Measurements from ENCODE around the gene MYO6.

The MYO6 gene

DNA sequence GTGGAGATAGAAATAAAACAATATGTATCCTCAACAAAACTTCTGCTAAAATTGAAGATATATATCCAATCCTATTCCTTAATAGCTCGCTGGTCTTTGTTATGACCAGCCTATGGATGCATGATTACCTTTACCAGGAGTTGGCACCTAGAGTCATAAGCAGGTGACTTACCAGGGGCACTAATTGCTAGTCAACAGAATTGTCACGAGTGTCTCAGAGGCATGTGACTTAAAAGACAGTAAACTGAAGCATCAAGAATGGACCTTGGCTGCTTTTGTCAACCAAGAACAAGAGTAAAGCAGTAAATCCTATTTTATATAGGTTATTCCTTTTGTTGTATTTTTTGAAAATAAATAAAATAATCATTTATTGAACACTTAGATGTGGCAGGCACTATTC, 115.4 kb downstream of the MYO6 start:
- Histone ChIP-seq H3K27ac (ENCODE audit: extremely low read depth, low read depth, low read length) (no peak overlapping the region), H3K4me3 (ENCODE audit: low read depth, low read length) (no peak overlapping the region), H3K4me1 (ENCODE audit: control insufficient read depth, insufficient read depth, low read length) (no peaks in the 10 kb centered on the region), H3K36me3 (ENCODE audit: control insufficient read depth in 2 of 2, insufficient read depth in 1 of 2, low read length in 2 of 2) (peaks cover 39 to 55% of the 10 kb centered on the region in 2 experiments), H3K9me3 (ENCODE audit: control insufficient read depth, insufficient read depth, low read depth, low read length) (no peaks in the 10 kb centered on the region)
- no peak for TF ChIP-seq ZNF785 (tag by site-specific recombination; IDR thresholded peaks at IDR 0.05)
- no peak for TF ChIP-seq ZNF48 (tag by site-specific recombination; IDR thresholded peaks at IDR 0.05)
- no peak for TF ChIP-seq KLF8 (tag by site-specific recombination; IDR thresholded peaks at IDR 0.05)
- no peak for TF ChIP-seq ZNF621 (tag by site-specific recombination; IDR thresholded peaks at IDR 0.05)
- no peak for TF ChIP-seq TRIM28 (IDR thresholded peaks at IDR 0.05; ENCODE audit: borderline replicate concordance, low read length)
- no peak for TF ChIP-seq IKZF3 (tag by site-specific recombination; IDR thresholded peaks at IDR 0.05)
- TF ChIP-seq ZNF248 (tag by site-specific recombination; IDR thresholded peaks at IDR 0.05): no peak
- TF ChIP-seq ZNF174 (tag by site-specific recombination; IDR thresholded peaks at IDR 0.05): no peak
- TF ChIP-seq ZNF530 (tag by site-specific recombination; IDR thresholded peaks at IDR 0.05; ENCODE audit: low read depth): no peak
- TF ChIP-seq PRDM1 (tag by site-specific recombination; IDR thresholded peaks at IDR 0.05): no peak
- TF ChIP-seq ZNF202 (tag by site-specific recombination; IDR thresholded peaks at IDR 0.05; ENCODE audit: borderline replicate concordance): no peak
- TF ChIP-seq GLI2 (tag by site-specific recombination; IDR thresholded peaks at IDR 0.05; ENCODE audit: borderline replicate concordance, low read depth): no peak
- TF ChIP-seq, protein P1, sequence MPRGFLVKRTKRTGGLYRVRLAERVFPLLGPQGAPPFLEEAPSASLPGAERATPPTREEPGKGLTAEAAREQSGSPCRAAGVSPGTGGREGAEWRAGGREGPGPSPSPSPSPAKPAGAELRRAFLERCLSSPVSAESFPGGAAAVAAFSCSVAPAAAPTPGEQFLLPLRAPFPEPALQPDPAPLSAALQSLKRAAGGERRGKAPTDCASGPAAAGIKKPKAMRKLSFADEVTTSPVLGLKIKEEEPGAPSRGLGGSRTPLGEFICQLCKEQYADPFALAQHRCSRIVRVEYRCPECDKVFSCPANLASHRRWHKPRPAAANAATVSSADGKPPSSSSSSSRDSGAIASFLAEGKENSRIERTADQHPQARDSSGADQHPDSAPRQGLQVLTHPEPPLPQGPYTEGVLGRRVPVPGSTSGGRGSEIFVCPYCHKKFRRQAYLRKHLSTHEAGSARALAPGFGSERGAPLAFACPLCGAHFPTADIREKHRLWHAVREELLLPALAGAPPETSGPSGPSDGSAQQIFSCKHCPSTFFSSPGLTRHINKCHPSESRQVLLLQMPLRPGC (tag by site-specific recombination; IDR thresholded peaks at IDR 0.05): no peak
- no peak for TF ChIP-seq ZSCAN23 (tag by site-specific recombination; IDR thresholded peaks at IDR 0.05)
- no peak for TF ChIP-seq ZNF132 (tag by site-specific recombination; IDR thresholded peaks at IDR 0.05; ENCODE audit: borderline replicate concordance)
- no peak for TF ChIP-seq ZNF558 (tag by site-specific recombination; IDR thresholded peaks at IDR 0.05)
- CTCF ChIA-PET: interaction anchor here (1.4 kb wide), 1 partner anchor 9 kb away, joined by 8 read pairs; no protein-coding TSS in a partner anchor
- POLR2A ChIA-PET: interaction anchor here (0.6 kb wide), 1 partner anchor 55 kb away, joined by 5 read pairs; no protein-coding TSS in a partner anchor

DNA sequence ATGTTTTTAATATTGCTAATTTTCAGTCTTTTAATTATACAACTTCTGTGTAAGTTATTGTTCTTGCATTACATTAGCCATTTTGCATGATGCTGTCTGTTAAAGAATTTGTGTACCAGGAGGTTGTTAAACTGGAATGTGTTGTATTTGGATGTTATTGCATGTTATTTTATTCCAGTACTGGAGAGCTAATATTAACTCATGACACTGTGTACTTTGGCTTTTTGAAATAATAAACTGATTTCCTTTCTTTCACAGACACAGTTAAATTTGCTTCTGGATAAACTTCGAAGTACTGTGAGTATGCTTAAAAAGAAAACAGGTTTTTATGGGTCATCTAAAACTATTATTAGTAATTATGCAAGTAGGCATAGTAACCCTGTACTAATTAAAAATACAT, 121.3 kb downstream of the MYO6 start:
- no peak overlapping the region for H3K4me3 ChIP-seq (ENCODE audit: low read depth, low read length)
- H3K27ac ChIP-seq (ENCODE audit: extremely low read depth, low read depth, low read length): no peak overlapping the region
- H3K36me3 ChIP-seq (ENCODE audit: control insufficient read depth in 2 of 2, insufficient read depth in 1 of 2, low read length in 2 of 2): peaks cover 39 to 51% of the 10 kb centered on the region in 2 experiments
- TF ChIP-seq ZNF529 (tag by site-specific recombination; IDR thresholded peaks at IDR 0.05; ENCODE audit: insufficient replicate concordance) (no peak), ZNF785 (tag by site-specific recombination; IDR thresholded peaks at IDR 0.05) (no peak), ZNF112 (tag by site-specific recombination; IDR thresholded peaks at IDR 0.05) (no peak), ZBTB11 (tag by site-specific recombination; conservative IDR thresholded peaks at IDR 0.05; ENCODE audit: low read depth) (no peak), ZBTB21 (tag by site-specific recombination; IDR thresholded peaks at IDR 0.05) (no peak), YY1 (tag by site-specific recombination; IDR thresholded peaks at IDR 0.05) (no peak), REST (tag by site-specific recombination; IDR thresholded peaks at IDR 0.05) (no peak), ZFHX2 (tag by site-specific recombination; conservative IDR thresholded peaks at IDR 0.05) (no peak), ZNF600 (tag by site-specific recombination; IDR thresholded peaks at IDR 0.05) (no peak)
- H3K4me1 ChIP-seq (ENCODE audit: control insufficient read depth, insufficient read depth, low read length): no peaks in the 10 kb centered on the region
- ChIA-PET POLR2A (no interaction called here), CTCF (interaction anchor here (0.7 to 1.3 kb wide), 2 partner anchors 10 to 15 kb away, joined by 3 read pairs; no protein-coding TSS in a partner anchor)
- H3K9me3 ChIP-seq (ENCODE audit: control insufficient read depth, insufficient read depth, low read depth, low read length): no peaks in the 10 kb centered on the region
